Heart left ventricle (tissue), 16 donors: ENCODE measurements around the gene ZBED1. TPM values are rescaled to one million over a fixed set of nuclear protein-coding genes. Genes with fewer than 3 reads are reported as not detected.

Experiments
- ATAC-seq, 4 donors: fragments of 200-7000 bp; cut with Tn5 transposase; one replicate each; pipeline ENCODE4 v1.9.1; 2020 to 2022; ENCODE audit warnings: moderate library complexity in 4 of 4, mild to moderate bottlenecking in 3 of 4, moderate number of reproducible peaks in 1 of 4
- DNase-seq, 5 donors: peaks; one replicate each; pipeline ENCODE4 v3.0.0-alpha.2; 2020
- H3K27ac ChIP-seq, 12 donors: fragments of 200-600 bp; sonication (generic) in 4 of 12; one replicate each; pipeline versions ENCODE4 v1.5.0 to v1.8.0; 2016 to 2022; ENCODE audit warnings: mild to moderate bottlenecking in 2 of 12
- H3K27me3 ChIP-seq, 9 donors: fragments of 200-600 bp; sonication (generic) in 2 of 9; one replicate each; pipeline versions ENCODE4 v1.5.1 to v1.8.0; 2016 to 2022; ENCODE audit warnings: mild to moderate bottlenecking in 3 of 9
- H3K36me3 ChIP-seq, 9 donors: fragments of 200-600 bp; sonication (generic) in 2 of 9; one replicate each; pipeline versions ENCODE4 v1.5.0 to v1.8.0; 2018 to 2022; ENCODE audit warnings: mild to moderate bottlenecking in 2 of 9
- H3K4me1 ChIP-seq, 12 donors: fragments of 200-600 bp; sonication (generic) in 4 of 12; one replicate each; pipeline versions ENCODE4 v1.5.0 to v1.8.0; 2016 to 2022; ENCODE audit warnings: mild to moderate bottlenecking in 3 of 12
- H3K4me3 ChIP-seq, 12 donors: fragments of 200-600 bp; sonication (generic) in 4 of 12; one replicate each; pipeline versions ENCODE4 v1.5.0 to v1.8.0; 2017 to 2022; ENCODE audit warnings: mild to moderate bottlenecking in 9 of 12, moderate library complexity in 4 of 12
- H3K9me3 ChIP-seq, 12 donors: fragments of 200-600 bp; sonication (generic) in 4 of 12; one replicate each; pipeline versions ENCODE4 v1.5.0 to v1.8.0; 2016 to 2022; ENCODE audit warnings: mild to moderate bottlenecking in 1 of 12
- POLR2A ChIP-seq, 2 donors: fragments of 450-650 bp; IDR thresholded peaks; one replicate each; pipeline ENCODE4 v1.6.1; 2017; ENCODE audit warnings: antibody characterized with exemption in 2 of 2, mild to moderate bottlenecking in 2 of 2, moderate library complexity in 2 of 2
- WGBS, 4 donors: extraction: QIAGEN DNeasy Blood & Tissue Kit in 2 of 4; methylation state at CpG; one replicate each; pipeline versions ENCODE4 v1.1.5 to v1.1.7; 2013 to 2018; 5-methylcytosine and 5-hydroxymethylcytosine counted together
- intact Hi-C, 10 donors: fragments of 100-400 bp; cut with DNase I; formaldehyde crosslinking; loops; one replicate each; pipeline versions ENCODE4 v1.11.1 to v1.14.2; 2022
- polyA plus RNA-seq, 2 donors: library from polyadenylated mRNA; stranded (reverse); fragments of 200-250 nt; gene quantifications; one replicate each; pipeline ENCODE4 v1.2.3, GENCODE V29; 2013
- total RNA-seq, 9 donors: library from RNA; depleted of rRNA in 2 of 9; stranded (reverse); fragments of >200 nt in 2 of 9; fragmentation: NEBNext Ultra II Directional in 3 of 9; extraction: Animal tissue kit (Norgen Biotek cat#: 25700) in 3 of 9; gene quantifications; one replicate each; pipeline versions ENCODE4 v1.1.0 to v1.2.4, GENCODE V29; 2016 to 2023
- TF ChIP-seq, protein P1 (sequence below), 12 donors: fragments of 200-600 bp; sonication (generic) in 4 of 12; IDR thresholded peaks; one replicate each; pipeline versions ENCODE4 v1.5.0 to v1.8.0; 2018 to 2022; ENCODE audit warnings: antibody characterized with exemption in 12 of 12, mild to moderate bottlenecking in 5 of 12
- donor health status: ischemic (EF 13 %, LVEDD 7.1; RV severe dilation, severe dysfunction).
- donor health status: healthy with polysubstance abuse.
- donor health status: DM: no; HTN: yes; CAD: no.
- donor health status: DM: no; HTN: no; CAD: no.
- donor health status: ischemic (EF 25% LVEDD 6.9; RV normal size, moderate dysfunction).
- donor health status: ischemic (EF 25% LVEDD 5.7; RV mildly dilated, moderate dysfunction).
- donor health status: healthy.
- donor health status: DM: yes; HTN: yes; CAD: no.
- donor health status: ischemic (EF 35%, LVEDD 5.7; RV mildly dilated, moderate dysfunction).
- donor health status: nonischemic (EF 11% LVEDD 7.7; RV severe dilation, severe dysfunction).
- donor health status: DM: yes; HTN: yes; CAD: no.
- donor health status: PGD.
- donor health status: ischemic (EF 29% LVEDD 5.4; RV normal size, mild dysfunction).
- donor health status: nonischemic (EF 23%, LVEDD 6.1; RV moderate dilation, normal function).

Gene ZBED1
- total and polyA plus RNA-seq, 11 donors = 25.9 to 87.1 (median 59.5) TPM

DNA sequence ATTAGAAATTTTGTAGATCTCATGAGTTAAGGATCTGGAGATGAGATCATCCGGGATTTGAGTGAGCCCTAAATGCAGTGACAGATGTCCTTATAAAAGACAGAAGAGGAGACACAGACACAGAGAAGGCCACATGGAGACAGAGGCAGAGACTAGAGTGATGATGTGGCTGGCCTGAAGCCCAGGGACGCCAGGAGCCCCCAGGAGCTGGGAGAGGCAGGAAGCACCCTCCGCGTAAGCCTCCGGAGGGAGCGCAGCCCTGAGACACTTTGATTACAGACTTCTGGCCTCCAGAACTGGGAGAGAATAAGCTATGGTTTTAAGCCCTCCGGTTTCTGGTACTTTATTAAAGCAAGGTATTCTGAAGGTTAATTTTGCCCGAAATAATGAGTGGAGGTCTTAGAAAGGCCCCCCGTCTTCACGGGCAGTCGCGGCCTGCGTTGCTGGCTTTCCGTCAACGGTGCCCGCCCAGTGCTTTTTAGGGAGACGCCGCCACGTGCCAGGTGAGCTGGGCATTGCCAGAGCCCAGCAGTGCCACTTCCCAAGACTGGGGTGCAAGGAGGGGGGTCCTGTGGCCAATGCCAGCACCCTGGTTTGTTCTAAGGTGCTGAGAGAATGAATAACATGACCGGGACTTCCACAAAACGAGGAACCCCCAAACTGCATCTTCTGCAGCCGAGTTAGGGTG lies 8.1 kb downstream of the ZBED1 start:
- Histone ChIP-seq H3K9me3 (no peaks in the 10 kb centered on the region), H3K27ac (peak overlapping the region in 3 of 12 donors; percentile 8 to 42 (median 29)), H3K4me1 (peaks cover 0 to 41% (median 18%) of the 10 kb centered on the region in 12 donors), H3K4me3 (no peak overlapping the region), H3K36me3 (peaks cover 6 to 59% (median 32%) of the 10 kb centered on the region in 9 donors), H3K27me3 (no peaks in the 10 kb centered on the region)
- TF ChIP-seq, protein P1, sequence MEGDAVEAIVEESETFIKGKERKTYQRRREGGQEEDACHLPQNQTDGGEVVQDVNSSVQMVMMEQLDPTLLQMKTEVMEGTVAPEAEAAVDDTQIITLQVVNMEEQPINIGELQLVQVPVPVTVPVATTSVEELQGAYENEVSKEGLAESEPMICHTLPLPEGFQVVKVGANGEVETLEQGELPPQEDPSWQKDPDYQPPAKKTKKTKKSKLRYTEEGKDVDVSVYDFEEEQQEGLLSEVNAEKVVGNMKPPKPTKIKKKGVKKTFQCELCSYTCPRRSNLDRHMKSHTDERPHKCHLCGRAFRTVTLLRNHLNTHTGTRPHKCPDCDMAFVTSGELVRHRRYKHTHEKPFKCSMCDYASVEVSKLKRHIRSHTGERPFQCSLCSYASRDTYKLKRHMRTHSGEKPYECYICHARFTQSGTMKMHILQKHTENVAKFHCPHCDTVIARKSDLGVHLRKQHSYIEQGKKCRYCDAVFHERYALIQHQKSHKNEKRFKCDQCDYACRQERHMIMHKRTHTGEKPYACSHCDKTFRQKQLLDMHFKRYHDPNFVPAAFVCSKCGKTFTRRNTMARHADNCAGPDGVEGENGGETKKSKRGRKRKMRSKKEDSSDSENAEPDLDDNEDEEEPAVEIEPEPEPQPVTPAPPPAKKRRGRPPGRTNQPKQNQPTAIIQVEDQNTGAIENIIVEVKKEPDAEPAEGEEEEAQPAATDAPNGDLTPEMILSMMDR (IDR thresholded peaks at IDR 0.05) = no peak
- no peak for TF ChIP-seq POLR2A (IDR thresholded peaks at IDR 0.05)
- peak; percentile 17 to 60 (median 43) for ATAC-seq
- intact Hi-C loops = loop anchor here in 3 of 10 donors (10.0 kb wide), 3 partner anchors 102 to 202 kb away; partner anchors contain the start of gene CD99 (in 1 of the 3)
- DNase-seq = peak in 1 of 5 donors; percentile 51
- WGBS, 4 donors = 65 to 82% (median 68%) methylated on average over 22 of the region's 22 CpGs

DNA sequence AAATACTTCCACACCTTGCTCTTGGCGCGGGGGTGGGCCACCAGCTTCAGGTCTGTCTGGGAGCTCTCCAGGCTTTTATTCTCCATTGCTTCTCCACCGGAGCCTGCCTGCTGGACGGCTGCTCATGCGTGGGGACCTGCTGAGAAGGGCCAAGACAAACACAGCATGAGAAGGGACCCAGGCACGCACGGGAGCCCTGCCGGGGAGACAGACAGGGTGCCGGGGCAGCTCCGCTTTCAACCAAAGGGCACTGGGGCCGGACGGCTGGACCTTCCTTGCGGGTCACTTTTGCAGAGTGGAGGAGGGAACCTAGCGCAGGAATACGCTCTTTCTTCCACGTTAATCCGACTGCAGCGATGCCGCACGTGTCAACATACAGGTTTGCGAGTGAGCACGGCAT lies 10.1 kb downstream of the ZBED1 start:
- 91 to 95% (median 95%) methylated on average over 18 to 22 of the region's 22 CpGs for WGBS, 4 donors
- H3K27ac ChIP-seq = no peak overlapping the region
- DNase-seq (no peak), ATAC-seq (no peak)
- peaks cover 6 to 66% (median 47%) of the 10 kb centered on the region in 9 donors for H3K36me3 ChIP-seq
- H3K4me1 ChIP-seq = peaks cover 0 to 28% (median 11%) of the 10 kb centered on the region in 12 donors
- TF ChIP-seq, protein P1 (IDR thresholded peaks at IDR 0.05) = no peak
- TF ChIP-seq POLR2A (IDR thresholded peaks at IDR 0.05) = no peak
- intact Hi-C loops = loop anchor here in 3 of 10 donors (10.0 kb wide), 3 partner anchors 104 to 204 kb away; partner anchors contain the start of gene CD99 (in 1 of the 3)
- no peak overlapping the region for H3K4me3 ChIP-seq
- H3K27me3 ChIP-seq = no peaks in the 10 kb centered on the region
- no peaks in the 10 kb centered on the region for H3K9me3 ChIP-seq

DNA sequence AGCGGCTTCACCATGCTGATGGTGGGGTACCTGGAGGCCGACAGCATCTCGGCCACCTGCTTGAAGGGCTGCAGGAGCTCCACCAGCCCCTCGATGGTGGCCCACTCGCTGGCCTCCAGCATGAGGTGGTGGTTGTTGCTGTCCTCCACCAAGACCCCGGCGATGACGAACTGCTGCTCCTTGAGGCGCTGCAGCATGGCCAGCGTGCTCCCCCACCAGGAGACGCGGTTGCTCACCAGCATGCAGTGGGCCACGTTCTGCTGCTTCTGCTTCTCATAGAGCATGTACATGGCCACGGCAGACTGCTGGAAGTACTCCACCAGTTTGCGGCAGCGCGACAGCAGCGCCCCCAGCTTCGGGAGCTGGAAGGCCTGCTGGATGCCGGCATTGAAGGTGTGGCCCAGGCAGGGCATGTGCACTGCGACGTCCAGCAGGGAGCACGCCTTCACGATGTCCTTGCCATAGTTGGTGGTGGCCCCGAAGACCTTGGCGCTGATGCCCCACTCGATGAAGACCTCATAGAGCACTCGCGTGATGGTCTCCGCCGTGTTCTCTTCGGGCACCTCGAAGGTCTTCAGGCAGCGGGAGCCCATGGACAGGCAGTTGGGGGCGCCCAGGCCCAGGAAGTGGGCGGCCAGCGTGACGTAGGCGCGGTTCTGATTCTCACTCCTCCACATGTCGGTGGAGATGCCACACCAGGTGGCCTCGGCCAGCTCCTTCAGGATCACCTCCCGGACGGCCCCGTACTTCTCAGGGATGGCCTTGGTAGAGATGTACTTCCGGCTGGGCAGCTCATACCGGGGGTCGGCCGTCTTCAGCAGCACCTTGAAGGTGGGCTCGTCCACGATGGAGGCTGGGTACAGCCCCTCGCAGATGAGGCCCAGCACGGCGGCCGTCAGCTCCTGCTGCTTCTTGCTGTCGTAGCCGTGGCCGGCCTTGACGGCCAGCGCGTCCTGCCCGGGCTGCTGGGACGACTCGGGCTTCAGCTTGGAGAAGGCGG lies 11.0 kb downstream of the ZBED1 start:
- ATAC-seq = peak in 1 of 4 donors; percentile 18
- WGBS, 4 donors = 96 to 97% (median 97%) methylated on average over 54 to 65 of the region's 65 CpGs
- Histone ChIP-seq H3K9me3 (no peaks in the 10 kb centered on the region), H3K27ac (no peak overlapping the region), H3K36me3 (peaks cover 6 to 61% (median 47%) of the 10 kb centered on the region in 9 donors), H3K4me3 (no peak overlapping the region), H3K4me1 (peaks cover 0 to 25% (median 11%) of the 10 kb centered on the region in 12 donors), H3K27me3 (no peaks in the 10 kb centered on the region)
- TF ChIP-seq, protein P1 (IDR thresholded peaks at IDR 0.05) = no peak
- no peak for TF ChIP-seq POLR2A (IDR thresholded peaks at IDR 0.05)
- intact Hi-C loops = loop anchor here in 3 of 10 donors (10.0 kb wide), 3 partner anchors 105 to 205 kb away; partner anchors contain the start of gene CD99 (in 1 of the 3)
- peak in 1 of 5 donors; percentile 44 for DNase-seq
